GM12801 (cell line): ENCODE data around the gene VEZT.

Source experiments
- TF ChIP-seq, protein P1 (sequence below): IDR thresholded peaks from one replicate; pipeline ENCODE4 v1.5.1; 2011; ENCODE audit warnings: control low read depth; ENCODE audit not compliant: insufficient read length; ENCODE audit errors: extremely low read depth

VEZT gene

DNA sequence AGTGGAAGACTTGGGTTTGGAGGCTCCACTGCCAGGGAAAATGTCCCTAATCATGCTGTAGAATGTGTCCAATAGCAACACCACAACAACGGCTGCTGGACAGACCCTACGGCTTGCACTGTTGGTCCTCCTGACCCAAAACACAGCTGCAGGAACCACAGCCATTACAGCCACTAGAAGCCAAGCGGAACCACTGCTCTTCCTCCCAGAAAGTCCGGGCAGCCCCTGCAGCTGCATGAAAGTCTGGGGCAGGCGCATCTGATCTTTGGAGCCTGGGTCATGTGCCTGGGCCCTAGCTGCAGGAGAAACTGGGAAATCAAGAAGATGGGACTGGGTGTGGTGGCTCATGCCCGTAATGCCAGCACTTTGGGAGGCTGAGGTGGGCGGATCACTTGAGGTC, 131.7 kb downstream of the VEZT start:
- TF ChIP-seq, protein P1, sequence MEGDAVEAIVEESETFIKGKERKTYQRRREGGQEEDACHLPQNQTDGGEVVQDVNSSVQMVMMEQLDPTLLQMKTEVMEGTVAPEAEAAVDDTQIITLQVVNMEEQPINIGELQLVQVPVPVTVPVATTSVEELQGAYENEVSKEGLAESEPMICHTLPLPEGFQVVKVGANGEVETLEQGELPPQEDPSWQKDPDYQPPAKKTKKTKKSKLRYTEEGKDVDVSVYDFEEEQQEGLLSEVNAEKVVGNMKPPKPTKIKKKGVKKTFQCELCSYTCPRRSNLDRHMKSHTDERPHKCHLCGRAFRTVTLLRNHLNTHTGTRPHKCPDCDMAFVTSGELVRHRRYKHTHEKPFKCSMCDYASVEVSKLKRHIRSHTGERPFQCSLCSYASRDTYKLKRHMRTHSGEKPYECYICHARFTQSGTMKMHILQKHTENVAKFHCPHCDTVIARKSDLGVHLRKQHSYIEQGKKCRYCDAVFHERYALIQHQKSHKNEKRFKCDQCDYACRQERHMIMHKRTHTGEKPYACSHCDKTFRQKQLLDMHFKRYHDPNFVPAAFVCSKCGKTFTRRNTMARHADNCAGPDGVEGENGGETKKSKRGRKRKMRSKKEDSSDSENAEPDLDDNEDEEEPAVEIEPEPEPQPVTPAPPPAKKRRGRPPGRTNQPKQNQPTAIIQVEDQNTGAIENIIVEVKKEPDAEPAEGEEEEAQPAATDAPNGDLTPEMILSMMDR: no peak

DNA sequence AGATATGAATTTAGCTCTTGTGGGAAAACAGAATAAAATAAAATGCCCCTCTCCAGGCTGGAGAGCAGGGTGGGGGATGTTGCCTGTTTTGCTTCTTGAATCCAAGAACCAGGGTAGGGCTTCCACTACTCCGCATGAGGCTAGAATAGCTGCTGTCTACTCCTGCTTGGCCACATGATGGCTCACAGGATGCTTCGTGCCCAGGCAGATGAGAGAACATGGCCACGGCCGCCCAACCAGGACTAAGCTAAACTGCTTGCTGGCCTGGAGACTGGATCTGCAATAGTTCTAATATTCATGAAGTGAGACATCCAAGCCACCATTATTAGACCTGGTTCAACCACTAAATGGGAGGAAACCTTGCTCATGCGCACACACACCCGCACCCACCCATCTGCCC, 134.1 kb downstream of the VEZT start:
- TF ChIP-seq, protein P1: no peak
